HL-60 (cell line): ENCODE measurements around the gene DOK6.

Experiments
- DNase-seq, 2 experiments: peaks; one replicate each; pipeline ENCODE4 v3.0.0-alpha.2; 2010 to 2020; ENCODE audit warnings: low read depth in 1 of 2, low spot score in 1 of 2
- H3K27ac ChIP-seq: fragments of 250-450 bp; sonication (Bioruptor Pico); replicated peaks from 2 replicates; pipeline ENCODE4 v1.5.1; 2020; ENCODE audit warnings: mild to moderate bottlenecking, moderate library complexity
- H3K27me3 ChIP-seq: fragments of 250-450 bp; sonication (Bioruptor Pico); 2 replicates; pipeline ENCODE4 v1.5.1; 2021; ENCODE audit warnings: mild to moderate bottlenecking, moderate library complexity; ENCODE audit not compliant: insufficient read depth, poor library complexity, severe bottlenecking
- H3K4me3 ChIP-seq: replicated peaks from 2 replicates; pipeline ENCODE4 v1.5.1; 2011; ENCODE audit warnings: mild to moderate bottlenecking, control low read depth, low read length; ENCODE audit not compliant: insufficient read depth
- CTCF ChIP-seq: IDR thresholded peaks from one replicate; pipeline ENCODE4 v1.5.1; 2011; ENCODE audit warnings: low read length, control low read depth, inconsistent platforms; ENCODE audit not compliant: insufficient read depth
- GABPA ChIP-seq: IDR thresholded peaks from 2 replicates; pipeline ENCODE4 v1.6.1; 2012; ENCODE audit warnings: low read depth
- POLR2AphosphoS5 ChIP-seq: IDR thresholded peaks from 2 replicates; pipeline ENCODE4 v1.6.1; 2012; ENCODE audit warnings: low read depth
- REST ChIP-seq: IDR thresholded peaks from 2 replicates; pipeline ENCODE4 v1.6.1; 2012; ENCODE audit warnings: low read depth; ENCODE audit not compliant: insufficient replicate concordance
- SPI1 ChIP-seq: IDR thresholded peaks from 2 replicates; pipeline ENCODE4 v1.6.1; 2012; ENCODE audit warnings: low read depth, mild to moderate bottlenecking, borderline replicate concordance

DOK6 gene

GRCh38 chr18:69655816-69656215 is 255.1 kb downstream of the DOK6 start:
- Histone ChIP-seq H3K27ac (no peak overlapping the region), H3K27me3 (no peaks in the 10 kb centered on the region), H3K4me3 (no peak overlapping the region)
- TF ChIP-seq POLR2AphosphoS5 = no peak
- TF ChIP-seq REST = no peak
- TF ChIP-seq SPI1 = no peak
- TF ChIP-seq GABPA = no peak
- DNase-seq = no peak

GRCh38 chr18:69658103-69658502 is 257.4 kb downstream of the DOK6 start:
- H3K27me3 ChIP-seq = no peaks in the 10 kb centered on the region
- TF ChIP-seq SPI1 (no peak), POLR2AphosphoS5 (no peak), GABPA (no peak), REST (no peak), CTCF (no peak)
- H3K27ac ChIP-seq = no peak overlapping the region
- no peak overlapping the region for H3K4me3 ChIP-seq
- no peak for DNase-seq

GRCh38 chr18:69658685-69659084 is 258.0 kb downstream of the DOK6 start:
- Histone ChIP-seq H3K4me3 (no peak overlapping the region), H3K27me3 (no peaks in the 10 kb centered on the region), H3K27ac (no peak overlapping the region)
- DNase-seq = no peak
- TF ChIP-seq REST (no peak), POLR2AphosphoS5 (no peak), GABPA (no peak), CTCF (no peak), SPI1 (no peak)

GRCh38 chr18:69659142-69659651 is 258.5 kb downstream of the DOK6 start:
- DNase-seq = no peak
- Histone ChIP-seq H3K4me3 (no peak overlapping the region), H3K27me3 (no peaks in the 10 kb centered on the region), H3K27ac (no peak overlapping the region)
- TF ChIP-seq GABPA = no peak
- TF ChIP-seq CTCF = no peak
- no peak for TF ChIP-seq REST
- TF ChIP-seq SPI1 = no peak
- no peak for TF ChIP-seq POLR2AphosphoS5
